Heart left ventricle (tissue), 13 donors: ENCODE results near the gene YIPF7.

Experiments used
- POLR2A ChIP-seq, 2 donors: fragments of 450-650 bp; IDR thresholded peaks; one replicate each; pipeline ENCODE4 v1.6.1; 2017; ENCODE audit warnings: antibody characterized with exemption in 2 of 2, mild to moderate bottlenecking in 2 of 2, moderate library complexity in 2 of 2
- TF ChIP-seq, protein P1 (sequence below), 12 donors: fragments of 200-600 bp; sonication (generic) in 4 of 12; IDR thresholded peaks; one replicate each; pipeline versions ENCODE4 v1.5.0 to v1.8.0; 2018 to 2022; ENCODE audit warnings: antibody characterized with exemption in 12 of 12, mild to moderate bottlenecking in 5 of 12
- donor health status: ischemic (EF 13 %, LVEDD 7.1; RV severe dilation, severe dysfunction).
- donor health status: DM: no; HTN: yes; CAD: no.
- donor health status: DM: no; HTN: no; CAD: no.
- donor health status: ischemic (EF 25% LVEDD 6.9; RV normal size, moderate dysfunction).
- donor health status: ischemic (EF 25% LVEDD 5.7; RV mildly dilated, moderate dysfunction).
- donor health status: ischemic (EF 35%, LVEDD 5.7; RV mildly dilated, moderate dysfunction).
- donor health status: nonischemic (EF 11% LVEDD 7.7; RV severe dilation, severe dysfunction).
- donor health status: DM: yes; HTN: yes; CAD: no.
- donor health status: PGD.
- donor health status: ischemic (EF 29% LVEDD 5.4; RV normal size, mild dysfunction).
- donor health status: nonischemic (EF 23%, LVEDD 6.1; RV moderate dilation, normal function).

DNA sequence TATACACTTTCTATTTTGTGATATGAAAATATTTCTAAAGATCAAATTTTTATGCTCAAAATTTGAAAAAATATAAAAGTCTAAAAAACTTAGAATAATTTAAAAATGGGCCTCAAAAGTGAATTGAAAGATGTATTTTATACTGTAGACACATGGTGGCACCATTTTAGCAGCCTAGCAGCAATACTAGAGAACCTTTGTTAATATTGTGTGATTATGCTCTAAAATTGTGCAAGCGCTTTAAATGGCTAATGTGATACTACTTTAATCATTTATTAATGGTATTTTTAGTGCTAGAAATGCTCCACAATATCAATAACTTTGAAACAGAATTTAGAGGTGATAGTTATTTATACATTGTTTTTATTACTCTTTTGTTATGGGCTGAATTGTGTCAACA, 23.0 kb upstream of the YIPF7 start:
- TF ChIP-seq POLR2A (IDR thresholded peaks at IDR 0.05) = no peak
- TF ChIP-seq, protein P1, sequence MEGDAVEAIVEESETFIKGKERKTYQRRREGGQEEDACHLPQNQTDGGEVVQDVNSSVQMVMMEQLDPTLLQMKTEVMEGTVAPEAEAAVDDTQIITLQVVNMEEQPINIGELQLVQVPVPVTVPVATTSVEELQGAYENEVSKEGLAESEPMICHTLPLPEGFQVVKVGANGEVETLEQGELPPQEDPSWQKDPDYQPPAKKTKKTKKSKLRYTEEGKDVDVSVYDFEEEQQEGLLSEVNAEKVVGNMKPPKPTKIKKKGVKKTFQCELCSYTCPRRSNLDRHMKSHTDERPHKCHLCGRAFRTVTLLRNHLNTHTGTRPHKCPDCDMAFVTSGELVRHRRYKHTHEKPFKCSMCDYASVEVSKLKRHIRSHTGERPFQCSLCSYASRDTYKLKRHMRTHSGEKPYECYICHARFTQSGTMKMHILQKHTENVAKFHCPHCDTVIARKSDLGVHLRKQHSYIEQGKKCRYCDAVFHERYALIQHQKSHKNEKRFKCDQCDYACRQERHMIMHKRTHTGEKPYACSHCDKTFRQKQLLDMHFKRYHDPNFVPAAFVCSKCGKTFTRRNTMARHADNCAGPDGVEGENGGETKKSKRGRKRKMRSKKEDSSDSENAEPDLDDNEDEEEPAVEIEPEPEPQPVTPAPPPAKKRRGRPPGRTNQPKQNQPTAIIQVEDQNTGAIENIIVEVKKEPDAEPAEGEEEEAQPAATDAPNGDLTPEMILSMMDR (IDR thresholded peaks at IDR 0.05) = no peak
